ENCODE measurements around the gene STK32A. TPM values are rescaled to one million over a fixed set of nuclear protein-coding genes. Genes with fewer than 3 reads are reported as not detected.
"Not testable (repeated sequence)": the region's sequence is repeated elsewhere in the genome, so short reads cannot be mapped to it uniquely, and the experiment has no call there.

STK32A gene
- total RNA-seq, 1 experiment from 2014 or later = 0.23 TPM

- no peak for DNase-seq (ENCODE audit: low read depth)
Observed at GRCh38 chr5:147344861-147345260, 110.0 kb downstream of the STK32A start.

DNA sequence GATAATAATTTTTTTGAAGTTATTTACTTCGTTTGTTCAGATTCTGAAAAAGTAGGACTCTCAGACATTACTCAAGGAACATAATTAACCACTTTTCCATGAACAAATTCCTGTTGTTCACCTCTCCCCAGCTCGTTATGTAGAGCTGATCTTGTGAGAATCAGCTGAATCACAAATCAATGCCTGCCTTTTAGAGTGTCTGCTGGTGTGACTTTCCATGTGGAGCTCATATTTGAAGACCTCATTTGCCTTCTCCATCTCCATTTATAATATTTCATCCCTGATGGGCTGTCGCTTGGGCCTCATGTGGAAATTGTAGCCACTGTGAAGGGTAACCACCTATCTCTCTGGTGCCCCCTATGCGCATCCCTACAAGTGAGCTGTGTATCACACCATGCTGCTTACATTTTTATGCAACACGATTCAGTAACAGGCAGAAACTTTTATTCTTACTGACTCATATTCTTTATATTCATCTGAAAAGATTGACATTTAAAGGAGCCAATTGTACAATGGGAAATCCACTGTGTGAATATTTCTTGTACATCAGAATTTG is 111.3 kb downstream of the STK32A start:
- DNase-seq (ENCODE audit: low read depth) = peak; percentile 5

DNA sequence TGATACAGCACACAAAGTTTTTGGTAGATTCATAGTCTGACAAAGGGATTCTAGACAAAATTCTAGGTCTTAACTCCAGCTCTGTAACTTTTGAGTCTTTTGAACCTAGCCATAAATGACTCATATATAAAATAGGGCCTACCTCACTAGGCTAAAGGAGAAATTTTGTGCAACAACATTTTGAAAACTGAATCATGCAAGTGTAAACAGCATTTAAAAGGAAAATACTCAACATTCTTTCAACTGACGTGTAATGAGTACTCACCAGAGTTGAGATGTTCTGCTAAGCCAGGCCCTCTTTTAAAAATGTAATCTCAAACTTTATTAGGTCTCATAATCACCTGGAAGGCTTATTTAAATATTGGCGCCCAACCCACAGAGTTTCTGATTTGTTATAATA is 113.2 kb downstream of the STK32A start:
- DNase-seq (ENCODE audit: low read depth) = peak; percentile 4

GRCh38 chr5:147348451-147348850 is 113.6 kb downstream of the STK32A start:
- no peak for DNase-seq (ENCODE audit: low read depth)

GRCh38 chr5:147349241-147349640 is 114.4 kb downstream of the STK32A start:
- no peak for DNase-seq (ENCODE audit: low read depth)

GRCh38 chr5:147359101-147359500 is 124.3 kb downstream of the STK32A start:
- DNase-seq (ENCODE audit: low read depth) = no peak

- no peak for DNase-seq (ENCODE audit: low read depth)
Observed at GRCh38 chr5:147359581-147359980, 124.8 kb downstream of the STK32A start.

- no peak for DNase-seq (ENCODE audit: low read depth)
Observed at GRCh38 chr5:147360816-147361215, 126.0 kb downstream of the STK32A start.

- DNase-seq (ENCODE audit: low read depth) = no peak
Observed at GRCh38 chr5:147361441-147362175, 126.8 kb downstream of the STK32A start.

- not testable (repeated sequence) for DNase-seq (ENCODE audit: low read depth)
Observed at GRCh38 chr5:147367381-147367780, 132.6 kb downstream of the STK32A start.

- DNase-seq (ENCODE audit: low read depth) = peak; percentile 20
Observed at GRCh38 chr5:147369742-147370374, 135.0 kb downstream of the STK32A start.

- DNase-seq (ENCODE audit: low read depth) = no peak
Observed at GRCh38 chr5:147371290-147371689, 136.5 kb downstream of the STK32A start.

DNA sequence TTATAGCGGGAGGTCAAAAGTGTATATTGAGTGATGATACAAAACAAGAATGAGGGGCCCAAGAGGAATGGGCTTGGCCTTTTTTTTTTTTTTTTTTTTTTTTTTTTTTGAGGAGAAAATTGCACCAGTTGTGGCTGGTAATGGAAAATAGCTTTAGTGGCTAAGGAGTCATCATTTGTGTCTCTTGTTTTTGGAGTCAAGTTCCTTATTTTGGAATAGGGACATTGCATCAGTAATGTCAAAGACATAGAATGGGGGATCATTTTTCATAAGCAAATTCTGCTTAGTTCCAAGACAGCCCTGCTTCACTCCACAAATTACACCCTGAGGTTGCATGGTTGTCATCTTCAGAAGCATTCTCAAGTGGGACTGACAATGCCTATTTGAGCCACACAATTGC is 137.4 kb downstream of the STK32A start:
- no peak for DNase-seq (ENCODE audit: low read depth)

DNA sequence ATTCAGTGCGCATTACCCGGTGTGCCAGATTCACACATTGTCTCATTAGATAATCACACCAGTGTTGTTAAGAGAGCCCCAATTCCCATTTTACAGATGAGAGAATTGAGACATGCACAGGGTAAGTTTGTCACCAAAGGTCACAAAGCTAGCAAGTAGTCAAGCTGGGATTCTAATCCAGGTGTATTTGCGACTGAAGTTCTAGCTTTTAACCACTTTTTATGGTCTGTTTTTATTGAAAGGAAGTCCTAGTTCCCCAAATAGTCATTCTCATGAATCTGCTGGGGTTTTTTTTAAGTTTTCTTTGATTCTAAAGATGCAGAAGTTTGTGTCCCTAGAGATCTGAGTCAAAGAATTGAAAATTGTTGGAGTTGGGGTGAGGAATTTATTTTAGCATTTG is 138.5 kb downstream of the STK32A start:
- no peak for DNase-seq (ENCODE audit: low read depth)

GRCh38 chr5:147375151-147375550 is 140.3 kb downstream of the STK32A start:
- no peak for DNase-seq (ENCODE audit: low read depth)

DNA sequence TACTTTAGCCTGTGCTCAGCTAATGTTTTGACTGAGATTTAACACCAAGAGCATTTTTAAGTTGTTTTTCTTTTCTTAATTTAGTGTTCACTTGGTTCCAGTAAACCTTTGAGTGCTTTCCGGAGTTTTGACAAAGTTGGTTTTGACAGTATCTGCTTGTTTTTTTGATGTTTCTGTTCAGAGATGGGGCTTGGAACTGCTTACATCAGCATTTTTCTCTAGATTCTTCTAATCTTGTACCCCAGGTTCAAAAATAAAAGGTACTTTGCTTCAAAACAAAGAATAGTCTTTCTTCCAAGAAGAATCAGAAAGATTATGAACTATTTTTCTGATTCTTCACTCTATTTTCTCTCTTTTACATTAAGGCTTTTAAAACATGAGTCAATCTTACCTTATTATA is 142.9 kb downstream of the STK32A start:
- DNase-seq (ENCODE audit: low read depth) = no peak

- DNase-seq (ENCODE audit: low read depth) = no peak
Observed at GRCh38 chr5:147381555-147381954, 146.7 kb downstream of the STK32A start.

DNA sequence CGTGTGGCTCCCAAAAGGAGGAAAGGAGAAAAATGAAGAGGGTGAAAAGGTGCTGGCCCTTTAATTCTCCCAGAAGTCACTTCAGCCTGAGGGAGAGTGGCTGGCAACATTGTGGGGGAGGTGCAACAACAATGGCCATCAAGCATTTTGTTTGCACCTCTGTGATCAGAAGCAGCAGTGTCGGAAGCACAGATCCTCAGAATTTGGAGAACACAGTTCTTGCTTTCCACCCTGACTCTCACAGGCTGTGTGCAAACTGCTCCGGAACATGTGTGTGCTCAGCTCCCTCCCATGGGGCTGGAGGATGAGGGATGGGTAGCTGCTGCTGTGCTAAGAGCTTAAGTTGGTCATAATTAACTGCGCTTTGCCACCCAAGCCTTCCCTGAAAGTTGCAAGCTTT is 147.9 kb downstream of the STK32A start:
- DNase-seq (ENCODE audit: low read depth) = peak; percentile 30

DNA sequence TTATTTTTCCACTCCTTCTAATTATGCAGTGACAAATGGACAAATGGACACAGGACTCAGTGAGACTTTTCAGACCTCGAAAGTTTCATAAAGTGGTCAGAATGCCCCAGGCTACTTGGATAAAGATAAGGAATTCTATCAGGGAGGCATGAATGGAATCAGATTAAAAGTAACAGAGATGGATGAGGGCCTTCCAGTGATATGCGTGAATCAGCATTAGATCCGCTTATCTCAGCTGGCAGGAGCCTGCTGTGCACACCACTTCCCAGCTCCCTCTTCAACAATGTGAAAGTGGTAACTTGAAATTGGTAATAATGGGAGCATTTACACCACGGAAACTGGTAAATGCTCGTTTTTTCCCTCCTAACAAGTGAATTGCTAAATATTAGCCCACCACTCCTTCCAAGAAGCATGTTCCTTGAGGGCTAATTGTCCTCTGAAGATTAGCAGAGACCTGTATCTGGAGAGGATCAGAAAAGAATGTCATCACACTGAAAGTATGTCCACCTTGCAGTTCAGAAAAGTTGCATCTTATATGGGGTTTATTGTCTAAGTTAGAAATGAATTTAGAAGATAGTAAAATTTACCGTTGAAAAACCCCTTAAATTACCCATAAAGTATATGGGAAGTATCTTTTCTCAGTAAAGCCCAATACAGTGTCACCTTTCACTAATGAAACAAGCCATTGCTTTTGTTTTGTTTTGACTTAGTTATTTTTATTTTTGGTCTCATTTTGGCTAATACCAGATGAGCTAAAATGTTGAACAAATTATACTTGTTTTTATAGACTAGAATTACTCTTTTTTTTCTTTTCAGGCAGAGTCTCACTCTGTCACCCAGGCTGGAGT is 149.7 kb downstream of the STK32A start:
- DNase-seq (ENCODE audit: low read depth) = no peak

GRCh38 chr5:147387109-147387508 is 152.3 kb downstream of the STK32A start:
- no peak for DNase-seq (ENCODE audit: low read depth)

GRCh38 chr5:147388184-147389108 is 153.6 kb downstream of the STK32A start:
- no peak for DNase-seq (ENCODE audit: low read depth)
